Raji (cell line): ENCODE results near the gene KIF16B.

Source experiments
- POLR2A ChIP-seq: IDR thresholded peaks from 2 replicates; pipeline ENCODE4 v1.6.1; 2011; ENCODE audit warnings: low read depth, low read length, control low read depth; ENCODE audit not compliant: insufficient read depth

Gene KIF16B

DNA sequence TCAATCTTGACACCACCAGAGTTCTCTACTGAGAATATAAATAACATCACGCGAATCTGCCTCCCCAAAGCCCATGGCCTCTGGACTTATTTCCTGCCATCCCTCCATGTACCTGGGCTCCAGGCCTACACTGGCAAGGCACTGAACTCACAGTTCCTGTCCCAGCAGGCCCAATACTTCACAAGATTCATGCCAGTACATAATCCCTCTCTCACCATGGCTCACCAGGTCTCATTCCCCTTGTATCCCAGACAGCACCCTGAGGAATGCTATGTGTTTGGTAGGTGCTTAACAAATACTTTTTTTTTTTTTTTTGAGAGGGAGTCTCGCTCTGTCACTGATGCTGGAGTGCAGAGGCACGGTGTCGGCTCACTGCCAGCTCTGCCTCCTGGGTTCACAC lies 1.9 kb downstream of the KIF16B start:
- no peak for TF ChIP-seq POLR2A

DNA sequence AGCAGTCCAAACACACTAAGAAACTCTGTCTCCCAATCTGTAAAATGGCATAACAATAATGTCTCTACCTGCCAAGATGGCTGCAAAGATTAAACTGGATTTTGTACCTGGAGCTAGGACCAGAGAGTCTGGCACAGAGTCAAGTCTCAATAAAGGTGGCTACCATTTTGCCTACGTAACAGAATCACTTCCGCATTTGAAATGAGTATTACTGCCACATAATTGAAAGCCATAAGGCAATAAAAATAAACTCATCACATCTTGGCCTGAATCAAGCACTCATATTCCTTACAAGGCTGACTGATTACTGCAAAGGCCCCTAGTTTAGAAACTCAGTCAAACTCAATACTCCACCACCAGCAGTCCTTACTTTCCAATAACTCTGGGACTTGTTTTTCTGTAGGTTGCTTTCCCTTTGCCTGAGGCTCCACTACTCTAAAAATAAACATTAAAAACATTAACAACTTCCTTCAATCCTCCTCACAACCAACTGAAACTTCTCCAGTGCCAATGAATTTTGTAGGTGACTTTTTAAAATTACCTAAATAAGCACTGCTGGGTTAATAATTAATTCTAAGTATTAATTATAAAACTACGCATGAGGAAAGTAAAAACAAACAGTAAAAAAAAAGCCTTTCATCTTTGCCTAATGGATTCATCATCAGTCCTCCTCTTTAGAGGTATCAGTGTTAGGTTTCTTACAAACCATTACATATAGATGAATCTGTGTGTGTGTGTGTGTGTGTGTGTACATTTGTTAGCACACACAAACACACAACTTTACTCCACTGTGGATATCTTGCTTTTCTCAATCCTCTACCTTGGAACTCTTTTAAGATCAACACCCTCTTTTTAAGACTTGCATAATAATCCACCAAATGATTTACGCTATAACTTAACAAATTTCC lies 3.7 kb downstream of the KIF16B start:
- TF ChIP-seq POLR2A: no peak

DNA sequence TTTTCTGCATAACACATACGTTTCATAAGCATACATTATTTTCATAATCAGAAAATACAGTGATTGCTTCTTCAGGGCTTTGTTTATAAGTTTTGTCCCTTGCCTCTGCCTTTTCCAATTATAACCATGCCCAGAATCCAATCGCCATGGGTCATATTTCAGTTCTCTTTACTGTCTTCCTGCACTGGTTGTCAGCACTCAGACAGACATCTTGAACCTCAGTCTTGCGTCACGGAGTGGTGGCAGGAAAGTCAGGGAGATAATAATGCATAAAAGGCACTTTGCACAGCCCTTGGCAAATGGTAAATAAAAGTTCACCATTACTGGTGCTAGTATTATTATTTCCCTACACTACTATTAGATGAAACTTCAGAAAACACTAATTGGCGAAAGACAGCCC lies 7.2 kb downstream of the KIF16B start:
- TF ChIP-seq POLR2A: no peak

DNA sequence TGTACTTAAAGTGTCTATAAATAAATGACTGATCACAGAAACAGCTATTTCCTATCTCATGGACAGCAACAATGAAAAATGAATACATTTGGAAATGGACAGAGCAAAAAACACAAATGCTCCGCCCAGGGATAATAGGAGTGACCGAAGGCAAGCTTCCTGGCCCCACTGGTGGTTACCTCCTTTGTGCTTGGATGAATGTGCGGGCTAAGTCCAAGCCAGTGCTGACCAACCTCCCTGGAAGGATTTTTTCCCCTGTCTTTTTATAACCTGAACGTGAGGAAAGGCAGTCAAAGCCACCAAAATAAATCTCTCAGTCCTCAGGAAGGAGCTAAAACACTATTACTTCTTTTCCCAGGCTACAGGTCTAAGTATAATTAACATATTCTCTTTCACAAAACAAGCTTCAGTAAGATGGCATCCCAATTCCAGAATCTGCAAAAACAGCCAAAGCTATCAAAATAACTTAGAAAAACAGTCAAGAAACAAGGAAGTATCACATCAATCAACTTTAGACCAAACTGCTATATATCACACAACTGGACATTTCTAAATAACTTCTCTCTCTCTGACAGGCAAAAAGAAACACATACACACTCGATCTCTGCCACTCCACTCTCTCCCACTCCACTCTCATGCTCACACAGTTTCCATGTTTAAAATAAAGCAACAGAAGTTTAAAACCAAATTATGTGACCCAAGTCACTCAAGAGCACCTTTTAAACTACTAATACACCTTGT lies 10.0 kb downstream of the KIF16B start:
- TF ChIP-seq POLR2A: no peak

DNA sequence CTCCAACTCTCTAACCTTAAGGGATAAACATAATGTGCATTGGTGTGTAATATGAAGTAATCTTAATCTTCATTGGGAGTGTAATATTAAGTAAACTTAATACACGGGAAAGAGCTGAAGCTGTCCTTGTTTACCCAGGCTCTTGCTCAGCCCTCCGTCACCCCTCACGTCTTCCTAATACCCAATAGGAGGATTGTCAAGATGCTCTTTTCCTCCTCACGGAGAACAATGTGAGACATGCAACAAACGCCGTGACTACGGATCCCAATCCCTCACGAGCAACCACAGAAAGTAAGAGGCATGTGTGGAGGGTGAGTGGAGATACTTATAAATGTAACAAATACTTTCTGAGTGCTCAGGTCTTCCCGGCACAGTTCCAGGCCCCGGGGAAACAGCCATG lies 11.0 kb downstream of the KIF16B start:
- no peak for TF ChIP-seq POLR2A

DNA sequence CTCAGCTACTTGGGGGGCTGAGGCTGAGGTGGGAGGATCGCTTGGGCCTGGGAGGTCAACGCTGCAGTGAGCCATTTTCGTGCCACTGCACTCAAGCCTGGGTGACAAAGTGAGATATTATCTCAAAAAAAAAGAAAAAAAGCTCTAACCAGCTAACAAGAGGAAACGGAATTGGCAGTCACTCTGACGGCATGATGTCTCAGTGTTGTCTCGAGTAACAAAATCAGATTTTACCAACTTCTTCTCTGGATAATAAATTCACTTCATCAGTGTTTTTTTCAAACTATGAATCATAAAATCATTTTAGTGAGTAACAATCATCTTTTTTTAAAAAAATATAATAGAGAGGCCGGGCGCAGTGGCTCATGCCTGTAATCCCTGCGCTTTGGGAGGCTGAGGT lies 12.6 kb downstream of the KIF16B start:
- no peak for TF ChIP-seq POLR2A

DNA sequence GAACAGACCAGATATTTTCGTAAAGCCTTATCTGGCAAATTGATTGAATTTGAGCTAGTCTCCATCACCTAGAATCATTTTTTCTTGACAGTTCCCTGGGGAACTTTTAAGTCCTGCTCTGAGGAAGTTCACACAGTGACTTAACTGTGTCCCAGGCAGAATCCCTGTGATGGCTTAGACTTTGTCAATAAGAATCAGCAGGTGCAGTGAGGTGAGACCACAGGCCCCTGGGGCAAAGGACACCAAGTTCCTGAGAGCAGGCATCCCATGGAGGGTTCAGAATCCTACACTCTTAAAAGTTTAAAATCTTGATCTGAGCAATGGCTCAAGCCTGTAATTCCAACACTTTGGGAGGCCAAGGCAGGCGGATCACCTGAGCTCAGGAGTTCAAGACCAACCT lies 13.0 kb downstream of the KIF16B start:
- TF ChIP-seq POLR2A: no peak

DNA sequence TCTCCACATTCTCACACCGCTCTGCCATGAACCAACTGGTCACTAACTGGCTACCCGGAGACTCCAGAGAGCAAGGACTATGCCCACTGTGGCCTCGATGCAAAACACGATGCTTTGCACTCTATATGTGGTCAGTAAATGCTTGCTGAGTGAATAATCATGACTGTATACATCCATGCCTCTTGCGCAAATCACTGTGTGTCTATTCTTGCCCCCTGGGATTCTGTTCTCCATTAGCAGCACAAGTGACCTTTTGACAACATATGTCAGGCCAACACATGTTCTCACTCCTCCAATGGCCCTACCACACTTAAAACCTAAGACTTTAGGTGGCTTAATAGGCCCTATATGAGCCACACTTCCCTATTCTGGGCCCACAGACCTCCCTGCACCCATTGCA lies 16.9 kb downstream of the KIF16B start:
- no peak for TF ChIP-seq POLR2A

DNA sequence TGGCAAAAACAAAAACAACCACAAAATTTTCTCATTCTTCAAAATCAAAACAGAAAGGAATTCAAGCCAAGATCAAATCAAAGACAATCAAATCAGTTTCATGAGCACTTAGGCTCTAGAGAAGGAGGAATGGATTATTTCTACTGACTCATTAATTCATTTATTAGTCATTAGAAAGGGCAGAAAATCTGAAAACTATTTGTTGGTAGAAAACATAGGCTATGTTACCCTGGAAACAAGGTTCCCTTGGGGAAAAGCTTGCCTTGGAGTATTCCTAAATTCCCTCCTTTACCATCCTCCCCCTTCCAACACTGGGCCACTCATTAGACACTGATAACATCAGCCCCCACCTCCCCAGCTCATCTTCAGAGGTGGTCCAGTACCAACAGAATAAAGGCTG lies 17.5 kb downstream of the KIF16B start:
- TF ChIP-seq POLR2A: no peak

DNA sequence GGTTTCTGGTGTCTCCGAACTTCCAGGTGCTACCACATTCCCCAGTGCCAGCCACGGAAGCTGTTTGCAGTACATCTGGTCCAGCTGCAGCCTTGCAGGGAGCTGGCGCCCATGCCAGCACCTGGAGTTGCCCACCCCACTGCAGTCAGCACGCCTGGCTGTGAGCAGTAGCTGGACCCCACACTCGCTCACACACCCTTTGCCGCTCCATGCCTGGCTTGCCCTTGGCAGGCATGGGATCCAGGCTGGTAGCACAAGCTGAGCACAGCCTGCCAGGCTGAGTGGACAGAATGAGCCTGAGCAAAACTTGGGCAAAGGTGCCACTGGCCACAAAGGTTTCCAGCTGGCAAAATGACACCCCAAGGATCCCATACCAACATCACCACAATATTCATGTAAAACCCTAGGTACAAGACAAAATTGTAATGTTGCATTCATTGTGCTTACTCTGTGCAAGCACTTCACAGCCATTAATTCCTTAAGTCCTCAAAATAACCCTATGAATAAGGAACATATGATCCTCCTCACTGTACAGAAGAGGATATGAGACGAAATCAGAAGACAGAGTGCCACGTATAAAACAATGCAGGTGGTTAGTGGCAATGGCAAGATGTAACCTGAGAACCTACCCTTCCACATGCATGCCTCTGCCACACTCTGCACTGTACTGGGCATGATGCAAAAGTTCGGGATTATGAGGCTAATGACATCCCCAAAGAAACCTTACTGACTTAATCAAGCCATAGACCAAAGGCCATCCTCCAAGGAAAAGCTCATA lies 18.3 kb downstream of the KIF16B start:
- no peak for TF ChIP-seq POLR2A

DNA sequence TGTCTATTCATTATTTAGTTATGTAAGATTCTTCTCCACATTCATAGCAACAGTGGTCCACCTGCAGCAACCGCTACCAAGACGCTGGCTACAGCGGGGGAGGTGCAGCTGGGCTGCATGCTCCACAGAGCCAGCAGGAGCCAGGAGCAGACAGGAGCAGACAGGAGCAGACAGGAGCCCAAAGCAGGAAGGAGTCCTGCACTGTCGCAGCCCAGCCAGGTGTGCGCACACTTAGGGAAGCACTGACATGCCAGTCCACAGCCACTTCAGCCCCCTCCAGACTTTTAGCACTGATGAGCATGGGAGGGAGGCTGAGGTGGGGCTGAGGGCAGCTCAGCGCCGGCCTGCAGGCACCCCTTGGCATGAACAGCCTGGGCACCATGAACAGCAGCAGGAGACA lies 19.6 kb downstream of the KIF16B start:
- no peak for TF ChIP-seq POLR2A

DNA sequence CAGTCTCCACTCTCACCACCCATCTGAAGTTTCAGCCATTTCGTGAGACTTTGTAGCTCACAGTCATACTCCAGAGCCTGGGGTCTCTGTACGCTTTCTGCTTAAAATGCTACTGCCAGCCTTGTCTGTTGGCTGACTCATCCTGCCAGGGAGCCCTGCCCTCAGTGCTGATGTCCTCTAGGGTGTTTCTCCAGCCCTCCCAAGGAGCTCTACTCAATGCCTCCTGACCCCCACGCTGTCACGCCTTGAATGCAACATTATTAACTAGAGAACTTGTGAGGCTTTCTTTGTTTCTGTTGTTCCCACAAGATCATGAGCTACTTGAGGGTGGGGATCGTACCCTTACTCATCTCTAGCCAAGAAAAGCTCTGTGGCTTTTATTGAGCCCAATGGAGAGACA lies 20.1 kb downstream of the KIF16B start:
- TF ChIP-seq POLR2A: no peak

DNA sequence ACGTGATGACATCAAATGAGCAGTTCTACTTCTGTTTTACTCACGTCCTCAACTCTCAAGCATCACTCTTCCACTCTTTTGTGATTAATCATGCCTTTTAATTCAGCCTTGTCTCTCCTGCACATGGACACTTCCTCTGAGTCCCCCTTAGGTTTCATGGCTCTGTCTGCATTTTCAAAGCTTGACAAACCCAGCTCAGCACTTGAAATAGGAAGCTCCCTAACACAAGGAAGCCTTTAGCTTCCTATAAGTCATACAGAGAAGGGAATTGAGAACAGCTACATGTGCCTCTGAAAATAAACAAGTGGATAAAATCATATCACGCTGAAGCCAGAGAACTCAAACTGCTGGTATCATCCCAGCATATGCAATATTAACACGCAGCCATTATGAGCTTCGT lies 21.2 kb downstream of the KIF16B start:
- no peak for TF ChIP-seq POLR2A

DNA sequence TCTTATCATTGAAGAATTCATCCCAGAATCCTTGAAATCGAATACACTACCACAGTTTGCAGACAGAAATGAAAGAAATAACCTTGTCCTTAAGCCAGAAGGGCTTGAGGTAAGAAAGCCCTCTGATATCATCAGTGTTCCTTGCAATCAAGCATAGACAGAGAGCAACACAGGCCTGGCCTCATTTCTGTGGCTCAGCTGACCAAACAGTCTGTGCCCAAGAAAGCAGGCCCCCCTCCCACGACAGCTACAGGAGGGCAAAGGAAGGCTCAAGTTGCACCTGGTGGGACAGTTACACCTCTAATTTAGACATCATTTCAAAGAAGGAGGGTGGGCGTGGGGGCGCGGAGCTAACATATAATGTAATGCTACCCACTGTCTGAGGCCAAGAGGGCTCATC lies 21.6 kb downstream of the KIF16B start:
- TF ChIP-seq POLR2A: no peak

DNA sequence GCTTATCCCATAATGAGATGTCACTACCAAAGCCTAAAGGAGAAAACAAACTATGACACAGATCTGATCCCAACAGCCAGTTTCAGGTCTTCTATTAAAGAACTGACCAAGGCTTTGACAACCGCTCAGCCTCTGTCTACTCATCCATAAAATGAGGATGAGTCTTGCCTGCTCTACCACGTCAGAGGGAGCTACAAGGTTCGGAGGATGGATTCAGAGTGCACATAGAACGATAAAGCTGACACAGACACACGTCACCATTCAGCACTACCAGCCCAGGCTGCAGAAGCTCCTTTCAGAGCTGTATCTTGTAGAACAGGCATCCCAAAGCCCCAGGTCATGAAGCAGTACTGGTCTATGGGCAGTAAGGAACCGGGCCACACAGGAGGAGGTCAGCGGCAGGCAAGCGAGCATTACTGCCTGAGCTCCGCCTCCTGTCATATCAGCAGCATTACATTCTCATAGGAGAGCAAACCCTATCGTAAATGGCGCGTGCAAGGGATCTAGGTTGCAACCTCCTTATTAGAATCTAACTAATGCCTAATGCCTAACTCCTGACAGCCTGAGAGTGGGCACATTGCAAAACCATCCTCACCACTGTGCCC lies 25.1 kb downstream of the KIF16B start:
- TF ChIP-seq POLR2A: no peak
